ENCODE results near the gene SLC39A9.
"Not testable (repeated sequence)": the region's sequence is repeated elsewhere in the genome, so short reads cannot be mapped to it uniquely, and the experiment has no call there.

Gene SLC39A9

DNA sequence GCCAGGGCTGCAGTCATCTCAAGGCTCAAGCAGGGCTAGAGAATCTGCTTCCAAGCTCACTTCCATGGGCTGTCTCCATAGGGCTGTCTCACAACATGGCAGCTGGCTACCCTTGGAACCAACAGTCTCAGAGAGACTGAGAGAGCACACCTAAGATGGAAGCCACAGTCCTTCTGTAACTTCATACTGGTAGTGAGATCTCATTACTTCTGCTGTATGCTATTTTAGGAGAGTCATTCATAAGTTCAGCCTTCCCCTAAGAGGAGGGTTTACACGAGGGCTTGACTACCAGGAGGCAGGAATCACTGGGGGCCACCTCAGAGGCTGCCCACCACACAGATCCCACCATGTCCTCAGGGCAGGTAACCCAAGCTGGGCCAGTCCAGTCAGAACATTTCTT, 30.1 kb upstream of the SLC39A9 start:
- in situ Hi-C loops (cut with MboI; ENCODE audit: low sequenced_read_pairs): no loop called here

GRCh38 chr14:69370061-69370460, 28.4 kb upstream of the SLC39A9 start:
- in situ Hi-C loops (cut with MboI; ENCODE audit: low sequenced_read_pairs): no loop called here

- in situ Hi-C loops (cut with MboI; ENCODE audit: low sequenced_read_pairs): no loop called here
These were observed 26.3 kb upstream of the SLC39A9 start for GRCh38 chr14:69372146-69372545.

DNA sequence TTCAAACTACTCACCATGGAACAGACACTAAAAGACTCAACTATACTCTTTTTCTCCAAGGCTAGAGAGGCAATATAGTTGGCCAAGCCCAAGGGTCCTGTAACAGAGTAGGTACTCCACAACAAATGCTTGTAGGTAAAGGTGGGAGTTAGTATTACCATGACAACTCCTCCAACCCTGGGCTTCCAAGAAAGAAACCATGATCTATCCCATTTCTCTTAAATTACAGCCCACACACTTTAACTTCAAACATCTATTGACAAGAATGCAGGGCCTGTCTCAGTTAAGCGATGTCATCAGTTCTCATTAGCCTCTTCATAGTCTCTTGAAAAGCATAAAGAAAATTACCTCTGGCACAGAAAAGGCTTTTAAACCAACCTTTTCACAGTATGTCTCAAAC, 25.4 kb upstream of the SLC39A9 start:
- in situ Hi-C loops (cut with MboI; ENCODE audit: low sequenced_read_pairs): no loop called here

DNA sequence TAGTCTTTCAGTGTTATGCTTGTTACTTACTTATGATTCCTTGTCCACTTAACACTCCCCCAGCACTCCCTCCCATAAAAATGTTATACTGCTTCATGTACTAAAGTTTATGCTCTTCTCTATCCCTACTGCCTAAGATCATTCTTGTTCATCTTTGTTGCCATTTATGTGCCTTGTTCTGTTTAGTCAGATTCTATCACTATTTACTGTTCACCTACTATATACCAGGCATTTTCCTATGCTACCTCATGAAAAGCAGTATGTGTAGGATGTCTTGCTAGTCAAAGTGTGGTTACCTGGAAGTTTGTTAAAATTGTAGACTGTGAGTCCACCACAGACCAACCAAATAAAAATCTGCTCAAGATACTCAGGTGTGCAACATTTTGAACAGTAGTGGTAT, 24.3 kb upstream of the SLC39A9 start:
- in situ Hi-C loops (cut with MboI; ENCODE audit: low sequenced_read_pairs): no loop called here

GRCh38 chr14:69375182-69375581, 23.3 kb upstream of the SLC39A9 start:
- in situ Hi-C loops (cut with MboI; ENCODE audit: low sequenced_read_pairs): no loop called here

DNA sequence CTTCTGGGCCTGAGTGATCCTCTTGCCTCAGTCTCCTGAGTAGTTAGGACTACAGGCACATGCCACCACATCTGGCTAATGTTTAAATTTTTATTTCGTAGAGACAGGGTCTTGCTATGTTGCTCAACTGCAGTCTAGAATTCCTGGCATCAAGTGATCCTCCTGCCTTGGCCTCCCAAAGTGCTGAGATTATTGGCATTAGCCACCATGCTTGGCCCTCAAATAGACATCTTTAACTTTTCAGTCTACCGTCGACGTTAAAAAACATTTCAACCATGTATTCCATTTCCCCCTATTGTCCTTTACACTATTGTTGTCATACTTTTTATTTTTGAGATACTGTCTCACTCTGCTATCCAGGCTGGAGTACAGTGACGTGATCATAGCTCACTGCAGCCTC, 22.8 kb upstream of the SLC39A9 start:
- in situ Hi-C loops (cut with MboI; ENCODE audit: low sequenced_read_pairs): no loop called here

- in situ Hi-C loops (cut with MboI; ENCODE audit: low sequenced_read_pairs): no loop called here
These were observed 22.1 kb upstream of the SLC39A9 start for GRCh38 chr14:69376439-69376838.

DNA sequence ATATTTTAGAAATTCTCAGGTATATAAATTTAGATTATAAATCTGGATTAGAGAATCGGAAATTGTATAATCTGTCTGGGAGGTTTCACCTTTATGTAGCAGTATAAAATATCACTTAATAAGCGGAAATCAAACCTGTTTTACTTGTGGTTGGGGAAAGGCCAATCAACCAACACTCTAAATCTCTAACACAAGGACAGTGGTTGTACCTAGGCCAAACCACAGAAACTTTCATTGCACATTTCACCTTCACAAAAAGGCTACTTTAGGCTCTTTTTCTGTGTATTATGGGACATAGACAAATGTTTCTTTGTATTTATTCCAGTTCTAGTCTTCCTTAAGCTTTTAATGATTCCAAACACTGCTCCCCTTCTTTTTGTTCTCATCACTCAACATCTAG, 20.2 kb upstream of the SLC39A9 start:
- in situ Hi-C loops (cut with MboI; ENCODE audit: low sequenced_read_pairs): no loop called here

- in situ Hi-C loops (cut with MboI; ENCODE audit: low sequenced_read_pairs): no loop called here
These were observed 11.2 kb upstream of the SLC39A9 start for GRCh38 chr14:69387311-69387710.

- in situ Hi-C loops (cut with MboI; ENCODE audit: low sequenced_read_pairs): not testable (repeated sequence)
These were observed 7.1 kb upstream of the SLC39A9 start for GRCh38 chr14:69391400-69391799.

GRCh38 chr14:69392481-69392880, 6.0 kb upstream of the SLC39A9 start:
- in situ Hi-C loops (cut with MboI; ENCODE audit: low sequenced_read_pairs): no loop called here

- in situ Hi-C loops (cut with MboI; ENCODE audit: low sequenced_read_pairs): no loop called here
These were observed 2.6 kb upstream of the SLC39A9 start for GRCh38 chr14:69395929-69396328.

GRCh38 chr14:69398818-69399210, 322 bp downstream of the SLC39A9 start:
- in situ Hi-C loops (cut with MboI; ENCODE audit: low sequenced_read_pairs): no loop called here

DNA sequence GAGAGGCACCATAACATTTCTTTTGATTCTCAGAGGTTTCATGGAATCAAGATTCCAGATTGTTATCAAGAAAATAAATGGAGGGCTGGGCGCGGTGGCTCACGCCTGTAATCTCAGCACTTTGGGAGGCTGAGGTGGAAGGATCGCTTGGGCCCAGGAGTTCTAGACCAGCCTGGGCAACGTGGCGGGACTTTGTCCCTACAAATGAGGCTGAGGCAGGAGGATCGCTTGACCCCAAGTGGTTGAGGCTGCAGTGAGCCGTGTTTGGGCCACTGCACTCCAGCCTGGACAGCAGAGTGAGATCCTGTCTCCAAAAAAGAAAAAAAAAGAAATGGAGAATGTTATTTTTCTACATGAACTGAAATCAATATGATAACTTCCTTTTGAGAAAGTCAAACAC, 1.3 kb downstream of the SLC39A9 start:
- in situ Hi-C loops (cut with MboI; ENCODE audit: low sequenced_read_pairs): no loop called here

GRCh38 chr14:69400154-69400553, 1.7 kb downstream of the SLC39A9 start:
- in situ Hi-C loops (cut with MboI; ENCODE audit: low sequenced_read_pairs): no loop called here

DNA sequence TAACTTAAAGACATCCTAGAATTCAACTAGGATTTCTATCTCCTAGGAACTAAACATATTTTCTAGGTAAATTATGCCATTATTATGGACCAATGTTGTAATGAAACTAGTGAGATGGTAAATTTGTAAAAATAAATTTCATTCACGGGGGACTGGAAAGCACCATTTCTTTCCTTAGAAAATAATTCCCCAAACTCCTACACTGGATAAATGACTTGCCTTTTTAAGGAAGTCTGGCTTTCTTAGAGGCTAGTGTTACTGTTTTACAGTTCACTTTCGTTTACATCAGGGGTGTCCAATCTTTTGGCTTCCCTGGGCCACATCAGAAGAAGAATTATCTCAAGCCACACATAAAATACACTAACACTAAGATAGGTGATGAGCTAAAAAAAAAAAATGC, 3.3 kb downstream of the SLC39A9 start:
- in situ Hi-C loops (cut with MboI; ENCODE audit: low sequenced_read_pairs): no loop called here

DNA sequence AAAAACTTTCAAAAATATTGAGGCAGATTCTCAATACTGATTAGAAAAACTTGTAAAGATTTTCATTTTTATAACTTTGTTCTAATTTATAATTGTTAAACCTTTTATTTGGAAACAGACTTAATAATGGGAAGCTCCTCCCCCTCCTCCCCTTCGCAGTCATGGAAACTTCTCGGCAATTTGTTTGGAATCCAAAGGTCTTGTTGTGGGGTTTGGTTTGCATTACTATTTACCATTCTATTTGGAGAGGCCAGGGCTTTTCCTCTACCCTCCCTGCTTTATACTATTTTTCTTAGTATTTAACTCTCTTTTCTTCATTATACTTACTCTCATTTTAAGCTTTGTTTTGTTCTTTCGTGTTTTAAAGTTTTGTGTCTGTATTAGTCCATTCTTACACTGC, 6.0 kb downstream of the SLC39A9 start:
- in situ Hi-C loops (cut with MboI; ENCODE audit: low sequenced_read_pairs): no loop called here

DNA sequence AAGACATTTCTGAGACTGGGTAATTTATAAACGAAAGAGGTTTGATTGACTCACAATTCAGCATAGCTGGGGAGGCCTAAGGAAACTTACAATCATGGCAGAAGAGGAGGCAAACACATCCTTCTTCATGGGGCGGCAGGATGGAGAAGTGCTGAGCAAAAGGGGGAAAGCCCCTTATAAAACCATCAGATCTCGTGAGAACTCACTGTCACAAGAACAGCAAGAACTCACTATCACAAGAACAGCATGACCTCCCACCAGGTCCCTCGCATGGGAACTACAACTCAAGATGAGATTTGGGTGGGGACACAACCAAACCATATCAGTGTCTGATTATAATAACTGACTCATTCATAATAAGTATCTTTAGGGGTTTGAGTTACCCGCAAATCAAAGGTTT, 6.4 kb downstream of the SLC39A9 start:
- in situ Hi-C loops (cut with MboI; ENCODE audit: low sequenced_read_pairs): no loop called here

GRCh38 chr14:69405762-69406161, 7.3 kb downstream of the SLC39A9 start:
- in situ Hi-C loops (cut with MboI; ENCODE audit: low sequenced_read_pairs): no loop called here

DNA sequence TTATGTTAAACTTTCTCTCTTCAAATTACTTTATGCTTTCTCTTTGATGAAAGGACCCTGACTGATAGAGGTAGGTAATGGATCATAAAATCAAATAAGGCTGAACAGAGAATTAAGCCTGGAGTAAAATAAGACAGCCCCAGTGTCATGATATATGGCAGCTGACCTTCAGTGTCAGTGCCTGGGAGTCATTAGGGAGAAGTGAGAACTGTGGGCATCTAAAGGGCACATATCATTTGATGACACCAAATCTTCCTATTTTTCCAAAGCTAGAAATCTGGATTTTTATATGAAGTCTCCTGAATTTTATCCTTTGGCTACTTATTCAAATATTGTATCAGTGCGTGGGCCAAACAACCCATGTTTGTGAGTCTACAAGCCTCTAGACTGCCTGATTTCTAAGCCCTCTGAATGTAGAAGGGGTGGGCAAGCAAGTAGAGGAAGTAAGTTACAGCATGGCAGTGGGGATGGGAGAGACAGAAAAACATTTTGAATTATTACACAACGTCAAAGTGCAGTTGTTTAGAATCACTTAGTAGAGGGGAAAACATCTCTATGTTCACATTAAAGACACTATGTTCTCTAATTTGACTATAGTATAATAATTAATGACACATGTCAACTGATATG, 10.0 kb downstream of the SLC39A9 start:
- in situ Hi-C loops (cut with MboI; ENCODE audit: low sequenced_read_pairs): no loop called here

GRCh38 chr14:69413483-69413882, 15.0 kb downstream of the SLC39A9 start:
- in situ Hi-C loops (cut with MboI; ENCODE audit: low sequenced_read_pairs): no loop called here

GRCh38 chr14:69416087-69416486, 17.6 kb downstream of the SLC39A9 start:
- in situ Hi-C loops (cut with MboI; ENCODE audit: low sequenced_read_pairs): not testable (repeated sequence)
